Stimulated activated CD4-positive, alpha-beta T cell treated with anti-CD3 and anti-CD28 coated beads, Interleukin-2, amount 100 ng/mL, for 48 hours (primary cell): ENCODE measurements around the gene IARS1.

Experiments used
- DNase-seq, 2 donors: peaks; one replicate each; pipeline ENCODE4 v3.0.0-alpha.2; 2020

Gene IARS1

GRCh38 chr9:92293452-92294296, at the start of gene IARS1:
Gene IARS1, minus strand, starts transcription at chr9:92293697. Its CDS starts 4,278 bp downstream, at chr9:92289419.
- DNase-seq: peak; percentile 100

GRCh38 chr9:92342825-92343488, 49.5 kb upstream of the IARS1 start:
- no peak for DNase-seq

GRCh38 chr9:92341578-92341977, 48.1 kb upstream of the IARS1 start:
- no peak for DNase-seq

GRCh38 chr9:92333282-92333634, 39.8 kb upstream of the IARS1 start:
- DNase-seq: no peak

- no peak for DNase-seq
Measured at GRCh38 chr9:92332577-92333281, 39.2 kb upstream of the IARS1 start.

- no peak for DNase-seq
Measured at GRCh38 chr9:92328225-92328624, 34.7 kb upstream of the IARS1 start.

GRCh38 chr9:92327283-92327850, 33.9 kb upstream of the IARS1 start:
- no peak for DNase-seq

- no peak for DNase-seq
Measured at GRCh38 chr9:92325991-92326500, 32.5 kb upstream of the IARS1 start.

- DNase-seq: peak; percentile 70 to 76
Measured at GRCh38 chr9:92325269-92325990, 31.9 kb upstream of the IARS1 start, which contains the start of the genes CENPP and NOL8. Gene CENPP, plus strand, starts transcription at chr9:92325953. Gene NOL8, minus strand, starts transcription at chr9:92325350. Its CDS starts 1,189 bp downstream, at chr9:92324161.

- no peak for DNase-seq
Measured at GRCh38 chr9:92324889-92325268, 31.4 kb upstream of the IARS1 start.

GRCh38 chr9:92324431-92324830, 30.9 kb upstream of the IARS1 start:
- no peak for DNase-seq

- DNase-seq: no peak
Measured at GRCh38 chr9:92315456-92315855, 22.0 kb upstream of the IARS1 start.

GRCh38 chr9:92313624-92314012, 20.1 kb upstream of the IARS1 start:
- no peak for DNase-seq

GRCh38 chr9:92312887-92313623, 19.6 kb upstream of the IARS1 start:
- DNase-seq: no peak

GRCh38 chr9:92310562-92310961, 17.1 kb upstream of the IARS1 start:
- no peak for DNase-seq

- DNase-seq: no peak
Measured at GRCh38 chr9:92308893-92309292, 15.4 kb upstream of the IARS1 start.

GRCh38 chr9:92300936-92301335, 7.4 kb upstream of the IARS1 start:
- no peak for DNase-seq

GRCh38 chr9:92299116-92299515, 5.6 kb upstream of the IARS1 start:
- DNase-seq: no peak

GRCh38 chr9:92298036-92298435, 4.5 kb upstream of the IARS1 start:
- no peak for DNase-seq

GRCh38 chr9:92297611-92298010, 4.1 kb upstream of the IARS1 start:
- DNase-seq: no peak

GRCh38 chr9:92295827-92296258, 2.3 kb upstream of the IARS1 start:
- no peak for DNase-seq
